ENCODE results near the gene SNAPC3.

DNA sequence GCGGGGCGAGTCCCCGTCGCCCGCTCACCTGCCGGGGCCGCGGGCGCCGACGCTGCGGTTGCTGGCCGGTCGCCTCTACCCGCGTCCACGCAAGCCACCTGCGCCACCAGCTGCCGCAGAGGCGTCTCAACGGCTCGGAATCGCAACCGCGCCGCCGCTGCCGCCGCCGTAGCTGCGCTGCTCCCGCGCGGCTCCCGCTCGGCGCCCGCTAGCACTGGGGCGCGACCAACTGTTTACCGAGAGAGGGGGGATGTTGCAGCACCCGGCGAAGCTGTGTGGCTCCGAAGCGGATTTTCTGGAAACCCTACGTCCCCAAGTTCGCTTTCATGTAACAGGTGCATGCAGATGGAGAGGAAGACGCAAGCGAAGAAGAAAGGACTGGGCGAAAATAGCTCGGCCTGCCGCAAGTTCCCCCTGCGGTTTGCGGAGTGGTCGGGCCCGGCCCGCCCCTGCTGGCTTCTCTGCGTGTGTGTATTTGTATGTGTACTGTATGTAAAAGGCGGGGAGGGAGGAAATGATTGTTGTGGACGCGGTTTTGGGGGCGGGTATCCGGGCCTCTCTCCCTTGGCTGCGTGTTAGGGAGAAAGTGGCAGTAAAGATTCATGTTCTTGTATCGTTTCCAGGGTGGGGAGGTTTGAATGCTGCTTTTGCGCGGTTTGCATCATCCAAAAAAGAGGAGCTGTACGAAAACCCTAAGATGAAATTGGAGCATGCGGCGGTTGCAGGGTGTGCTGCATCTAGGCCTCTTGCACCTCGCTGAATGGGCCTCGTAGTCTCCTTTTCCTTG lies 88.3 kb downstream of the SNAPC3 start, which contains the start of gene PSIP1:
- TF ChIP-seq POLR2A (IDR thresholded peaks at IDR 0.05) = no peak
- TF ChIP-seq, protein P1, sequence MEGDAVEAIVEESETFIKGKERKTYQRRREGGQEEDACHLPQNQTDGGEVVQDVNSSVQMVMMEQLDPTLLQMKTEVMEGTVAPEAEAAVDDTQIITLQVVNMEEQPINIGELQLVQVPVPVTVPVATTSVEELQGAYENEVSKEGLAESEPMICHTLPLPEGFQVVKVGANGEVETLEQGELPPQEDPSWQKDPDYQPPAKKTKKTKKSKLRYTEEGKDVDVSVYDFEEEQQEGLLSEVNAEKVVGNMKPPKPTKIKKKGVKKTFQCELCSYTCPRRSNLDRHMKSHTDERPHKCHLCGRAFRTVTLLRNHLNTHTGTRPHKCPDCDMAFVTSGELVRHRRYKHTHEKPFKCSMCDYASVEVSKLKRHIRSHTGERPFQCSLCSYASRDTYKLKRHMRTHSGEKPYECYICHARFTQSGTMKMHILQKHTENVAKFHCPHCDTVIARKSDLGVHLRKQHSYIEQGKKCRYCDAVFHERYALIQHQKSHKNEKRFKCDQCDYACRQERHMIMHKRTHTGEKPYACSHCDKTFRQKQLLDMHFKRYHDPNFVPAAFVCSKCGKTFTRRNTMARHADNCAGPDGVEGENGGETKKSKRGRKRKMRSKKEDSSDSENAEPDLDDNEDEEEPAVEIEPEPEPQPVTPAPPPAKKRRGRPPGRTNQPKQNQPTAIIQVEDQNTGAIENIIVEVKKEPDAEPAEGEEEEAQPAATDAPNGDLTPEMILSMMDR (IDR thresholded peaks at IDR 0.05) = peak in 3 of 7 experiments; percentile 11 to 39 (median 23)

Measured in stomach (tissue), 4 donors.